GM18508 (cell line): ENCODE measurements around the gene CLCA4.
"Not testable (repeated sequence)": the region's sequence is repeated elsewhere in the genome, so short reads cannot be mapped to it uniquely, and the experiment has no call there.

Experiments
- ATAC-seq: cut with Tn5 transposase; IDR thresholded peaks from one replicate; pipeline ENCODE4 v1.9.1; 2021; ENCODE audit warnings: moderate number of reproducible peaks; ENCODE audit not compliant: insufficient read depth, unreplicated experiment

The CLCA4 gene

GRCh38 chr1:86546787-86547221 is at the start of gene CLCA4:
TSS of gene CLCA4 (plus strand) at chr1:86547078. CDS start at chr1:86547120, 42 bp downstream.
- no peak for ATAC-seq

DNA sequence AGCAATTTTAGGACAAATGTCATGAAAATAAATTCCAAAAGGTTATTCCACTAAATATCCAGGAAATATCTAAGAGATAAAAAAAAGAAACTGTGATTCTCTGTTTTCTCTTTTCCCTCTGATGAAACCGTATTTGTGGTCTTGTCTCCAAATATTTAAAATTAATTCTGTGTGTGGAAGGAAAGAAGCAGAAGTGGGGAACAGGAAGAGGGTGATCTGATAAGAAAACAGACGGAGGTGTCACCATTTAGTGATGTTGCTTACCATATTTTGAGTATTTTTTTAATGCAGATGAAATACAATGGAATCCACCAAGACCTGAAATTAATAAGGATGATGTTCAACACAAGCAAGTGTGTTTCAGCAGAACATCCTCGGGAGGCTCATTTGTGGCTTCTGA is 48.6 kb upstream of the CLCA4 start:
- ATAC-seq: no peak

DNA sequence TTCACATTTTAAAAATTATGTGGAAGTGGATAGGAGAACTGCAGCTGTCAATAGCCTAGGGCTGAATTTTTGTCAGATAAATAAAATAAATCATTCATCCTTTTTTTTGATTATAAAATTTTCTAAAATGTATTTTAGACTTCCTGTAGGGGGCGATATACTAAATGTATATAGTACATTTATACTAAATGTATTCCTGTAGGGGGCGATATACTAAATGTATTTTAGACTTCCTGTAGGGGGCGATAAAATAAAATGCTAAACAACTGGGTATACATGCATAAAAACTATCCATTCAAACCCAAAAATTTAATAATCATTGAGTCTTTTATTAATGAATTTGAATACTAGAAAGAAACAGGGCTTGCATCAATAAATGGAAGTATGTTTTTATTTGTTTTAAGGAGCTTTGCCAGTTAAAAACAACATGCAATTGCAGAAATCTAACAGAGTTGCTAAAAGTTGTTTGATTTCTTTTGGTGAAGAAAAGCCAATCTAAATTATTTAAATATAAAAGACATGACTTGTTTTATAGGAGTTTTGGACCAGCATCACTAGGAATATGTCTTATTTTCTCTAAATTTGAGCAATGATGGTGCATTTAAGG is 46.8 kb upstream of the CLCA4 start:
- peak; percentile 53 for ATAC-seq

GRCh38 chr1:86500714-86501113 is 46.2 kb upstream of the CLCA4 start:
- no peak for ATAC-seq

DNA sequence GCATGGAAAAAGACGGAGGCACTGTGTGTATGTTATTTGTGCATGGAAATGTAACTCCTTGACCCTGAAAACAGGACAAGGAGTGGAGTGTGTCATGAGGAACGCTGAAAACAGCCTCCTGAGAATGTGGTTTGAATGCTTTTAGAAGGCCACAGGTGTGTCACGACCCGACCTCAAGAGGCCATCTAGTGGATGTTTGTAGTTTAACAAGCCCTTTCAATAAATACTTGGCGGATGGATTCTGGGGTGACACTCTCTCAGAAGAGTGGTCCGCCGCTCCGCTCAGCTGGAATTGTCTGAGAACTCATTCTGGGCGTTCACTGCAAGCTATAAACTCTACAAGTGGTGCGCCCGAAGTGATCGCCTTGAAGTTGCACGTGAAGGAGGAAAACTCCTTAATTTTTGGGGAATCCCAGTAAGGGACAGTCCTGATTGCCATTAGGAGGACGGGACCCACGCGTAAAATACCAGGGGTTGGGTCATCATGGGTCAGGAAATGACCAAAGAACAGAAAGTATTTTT is 44.7 kb upstream of the CLCA4 start:
- not testable (repeated sequence) for ATAC-seq

DNA sequence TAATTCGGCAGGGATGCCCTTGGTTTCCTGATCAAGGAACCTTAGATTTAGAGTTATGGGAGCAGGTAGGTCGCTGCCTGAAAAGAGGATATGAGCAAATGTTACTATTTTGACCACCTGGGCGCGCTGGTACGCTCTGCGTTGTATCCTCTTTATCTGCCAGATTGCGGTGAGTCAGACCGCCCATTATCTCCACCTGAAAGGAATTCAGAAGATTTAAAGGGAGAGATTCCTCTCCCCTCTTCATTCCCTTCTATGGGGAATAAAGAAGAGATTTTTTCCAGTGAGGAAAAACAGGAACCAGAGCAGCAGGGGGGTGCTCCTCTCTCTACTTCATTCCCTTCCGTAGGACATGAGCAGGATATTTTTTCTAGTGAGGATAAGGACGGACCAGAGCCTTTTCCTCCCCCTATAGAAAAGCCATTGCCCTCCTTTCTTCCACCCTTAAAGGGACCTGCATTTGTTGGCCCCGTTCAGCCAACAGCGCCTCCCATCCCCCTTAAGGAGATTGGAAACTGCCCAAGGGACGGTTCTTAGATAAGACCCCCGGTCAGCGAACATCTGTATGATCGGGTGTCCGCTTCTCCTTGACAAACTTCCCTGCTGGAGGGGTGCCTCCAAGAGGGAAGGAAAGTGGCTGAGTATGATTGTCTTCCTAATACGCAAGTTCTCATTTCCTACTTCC is 44.0 kb upstream of the CLCA4 start:
- no peak for ATAC-seq

- no peak for ATAC-seq
Measured at GRCh38 chr1:86503406-86504136, 43.3 kb upstream of the CLCA4 start.

GRCh38 chr1:86504137-86504479 is 42.8 kb upstream of the CLCA4 start:
- no peak for ATAC-seq

GRCh38 chr1:86504895-86505563 is 41.8 kb upstream of the CLCA4 start:
- no peak for ATAC-seq

- ATAC-seq: no peak
Measured at GRCh38 chr1:86505564-86505902, 41.3 kb upstream of the CLCA4 start.

DNA sequence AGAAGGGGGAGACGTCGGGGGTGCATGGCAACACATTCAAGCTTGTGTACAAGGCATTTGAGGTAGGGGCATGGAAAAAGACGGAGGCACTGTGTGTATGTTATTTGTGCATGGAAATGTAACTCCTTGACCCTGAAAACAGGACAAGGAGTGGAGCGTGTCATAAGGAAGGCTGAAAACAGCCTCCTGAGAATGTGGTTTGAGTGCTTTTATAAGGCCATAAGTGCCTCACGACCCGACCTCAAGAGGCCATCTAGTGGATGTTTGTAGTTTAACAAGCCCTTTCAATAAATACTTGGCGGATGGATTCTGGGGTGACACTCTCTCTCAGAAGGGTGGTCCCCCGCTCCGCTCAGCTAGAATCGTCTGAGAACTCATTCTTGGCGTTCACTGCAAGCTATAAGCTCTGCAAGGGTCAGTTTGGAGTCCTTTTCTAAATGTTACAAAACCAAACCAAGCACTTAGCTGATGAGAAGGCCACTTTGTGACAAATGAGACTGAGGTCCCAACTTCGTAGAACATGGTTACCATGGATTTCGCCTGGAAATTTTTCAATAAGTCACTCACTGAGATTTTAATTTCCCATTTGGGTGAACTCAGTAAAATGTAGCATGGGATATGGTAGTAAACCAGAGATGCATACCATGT is 38.8 kb upstream of the CLCA4 start:
- no peak for ATAC-seq

DNA sequence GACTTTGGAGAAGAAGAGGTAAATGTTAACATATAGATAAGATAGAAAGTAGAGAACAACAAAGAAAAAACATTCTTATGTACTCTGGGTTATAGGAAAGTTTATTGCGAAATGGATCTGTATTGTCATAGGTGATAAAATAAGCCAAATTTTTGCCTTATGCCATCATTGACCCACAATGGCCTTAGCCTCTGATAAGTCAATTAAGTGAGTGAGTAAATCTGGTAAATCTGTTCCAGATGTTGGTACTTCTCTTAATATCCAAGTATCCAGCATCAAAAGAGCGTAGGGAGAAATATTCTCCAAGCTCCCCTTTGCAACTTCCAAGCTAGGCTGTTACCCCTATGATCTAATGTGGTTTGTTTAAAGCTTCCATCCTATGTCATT is 38.3 kb upstream of the CLCA4 start:
- no peak for ATAC-seq

DNA sequence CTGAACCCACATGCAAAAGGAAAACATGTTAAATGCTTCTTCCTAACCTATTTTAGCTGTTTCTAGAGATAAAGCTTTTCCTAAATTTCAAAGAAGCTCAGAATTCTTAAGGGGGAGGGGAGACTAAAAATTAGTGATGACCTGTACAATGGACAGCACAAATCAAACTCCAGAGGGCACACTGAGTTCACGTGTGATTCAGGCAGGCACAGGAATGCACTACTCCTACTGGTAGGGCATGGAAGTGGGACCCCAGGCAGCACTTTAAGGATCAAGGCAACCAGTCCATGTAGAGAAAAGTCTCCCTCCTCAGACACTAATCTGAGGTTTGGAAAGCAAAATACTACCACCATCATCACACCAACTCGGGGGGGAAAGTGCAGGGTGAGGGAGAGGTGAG is 31.3 kb upstream of the CLCA4 start:
- no peak for ATAC-seq

DNA sequence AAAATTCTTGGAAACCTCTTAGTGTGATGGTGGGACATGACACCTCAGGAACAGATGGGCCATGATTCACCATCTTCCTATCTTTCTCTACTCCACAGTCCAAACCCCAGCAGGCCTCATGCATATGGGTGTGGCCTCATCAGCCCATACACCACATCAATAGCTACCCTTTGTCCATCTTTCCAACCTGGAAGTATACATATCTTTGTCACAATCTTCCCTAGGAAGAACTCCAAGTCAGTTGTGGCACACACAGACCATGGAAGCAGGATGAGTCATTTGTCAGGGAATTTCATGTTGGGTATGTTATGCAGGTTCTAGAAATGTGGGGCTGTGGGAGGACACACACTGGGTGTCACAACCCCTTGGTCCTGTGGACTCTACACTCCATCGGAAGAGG is 30.5 kb upstream of the CLCA4 start:
- no peak for ATAC-seq

DNA sequence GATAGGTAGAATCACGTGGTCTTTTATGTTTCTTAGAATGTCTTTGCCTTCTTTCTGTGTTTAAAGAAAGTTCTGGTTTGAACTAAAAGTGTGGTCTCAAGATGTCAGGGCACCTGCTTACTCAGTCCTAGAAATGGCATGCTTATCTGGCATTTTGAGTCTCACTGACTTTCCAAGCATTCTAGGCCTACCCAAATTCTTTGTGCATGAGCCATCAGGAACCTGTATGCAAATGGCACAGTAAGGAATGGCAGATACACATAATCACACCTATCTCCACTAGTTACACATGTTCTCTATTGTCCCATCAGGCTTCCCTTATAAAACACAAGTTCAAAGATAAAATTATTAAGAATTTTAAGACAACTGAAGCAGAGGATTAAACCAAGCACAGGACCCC is 29.5 kb upstream of the CLCA4 start:
- ATAC-seq: no peak

GRCh38 chr1:86520789-86521521 is 25.9 kb upstream of the CLCA4 start:
- no peak for ATAC-seq

DNA sequence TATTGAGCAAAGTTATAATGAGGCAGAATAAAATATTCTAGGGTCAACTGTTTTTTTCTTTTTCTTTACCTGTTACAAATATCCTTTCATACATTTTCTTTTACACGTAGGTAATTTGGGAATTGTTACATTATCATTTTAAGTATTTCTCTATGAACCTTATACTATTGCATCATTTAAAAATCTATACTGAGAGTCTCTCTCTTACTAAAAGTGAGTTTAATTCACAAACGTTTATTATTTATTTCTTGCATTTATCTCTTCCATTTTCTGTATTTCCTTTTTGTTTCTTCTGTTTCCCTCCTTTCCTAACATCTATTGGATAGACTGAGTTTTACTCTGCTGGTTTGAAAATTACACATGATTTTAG is 25.4 kb upstream of the CLCA4 start:
- no peak for ATAC-seq

DNA sequence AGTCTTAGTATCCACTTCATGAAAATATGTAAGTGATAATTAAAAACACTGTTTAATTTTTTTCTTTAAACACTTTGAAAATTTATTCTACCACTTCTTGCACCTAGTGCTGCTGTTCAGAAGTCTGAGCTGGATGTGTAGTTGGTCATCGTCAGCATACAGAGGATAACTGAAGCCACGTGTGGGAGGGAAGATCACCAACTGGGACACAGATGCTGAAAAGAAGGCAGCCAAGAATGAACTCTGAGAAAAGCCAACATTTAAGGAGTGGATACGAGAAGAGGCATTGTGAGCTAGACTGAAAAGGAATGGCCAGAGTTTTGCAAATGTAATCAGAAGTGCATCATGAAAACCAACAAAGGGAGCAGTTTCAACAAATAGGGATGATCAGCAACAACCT is 24.6 kb upstream of the CLCA4 start:
- no peak for ATAC-seq

- no peak for ATAC-seq
Measured at GRCh38 chr1:86523670-86524354, 23.1 kb upstream of the CLCA4 start.
